Activated CD8-positive, alpha-beta memory T cell treated with anti-CD3 and anti-CD28 coated beads, Interleukin-2, amount 50 U/mL, for 1 hour (primary cell): ENCODE measurements around the gene KRT23.

ENCODE experiments used
- DNase-seq: peaks from one replicate; pipeline ENCODE4 v3.0.0-alpha.2; 2020; ENCODE audit errors: extremely low read depth

Gene KRT23

GRCh38 chr17:40937384-40937819 is at the start of gene KRT23:
TSS of gene KRT23 (minus strand) at chr17:40937646. CDS start at chr17:40936603, 1,043 bp downstream.
- no peak for DNase-seq

GRCh38 chr17:40986920-40987319 is 49.5 kb upstream of the KRT23 start:
- no peak for DNase-seq

DNA sequence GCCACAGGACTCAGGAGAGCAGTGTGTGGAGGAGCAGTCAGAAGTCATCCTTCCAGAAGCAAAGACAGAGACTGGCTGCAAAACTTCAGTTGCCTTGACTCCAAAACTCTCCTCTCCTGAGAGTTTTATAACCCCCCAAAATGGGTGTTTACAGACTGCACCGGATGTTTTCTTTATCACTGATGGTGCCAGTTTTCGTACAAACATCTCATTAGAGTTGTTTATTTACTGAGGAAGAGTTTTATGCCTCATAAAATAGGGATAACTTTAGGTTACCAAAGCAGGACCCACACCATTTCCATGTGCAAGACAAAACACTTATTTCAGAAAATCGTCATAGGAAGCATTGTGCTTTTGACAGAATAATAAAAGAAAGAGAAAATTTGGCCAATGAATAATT is 46.8 kb upstream of the KRT23 start, which contains the start of gene KRT40:
Gene KRT40, minus strand, starts transcription at position 101 of the 400 bp plus-strand sequence. Its CDS starts 53 bp downstream, at position 48.
- no peak for DNase-seq

- DNase-seq = no peak
These were observed 43.7 kb upstream of the KRT23 start for GRCh38 chr17:40981115-40981514.

DNA sequence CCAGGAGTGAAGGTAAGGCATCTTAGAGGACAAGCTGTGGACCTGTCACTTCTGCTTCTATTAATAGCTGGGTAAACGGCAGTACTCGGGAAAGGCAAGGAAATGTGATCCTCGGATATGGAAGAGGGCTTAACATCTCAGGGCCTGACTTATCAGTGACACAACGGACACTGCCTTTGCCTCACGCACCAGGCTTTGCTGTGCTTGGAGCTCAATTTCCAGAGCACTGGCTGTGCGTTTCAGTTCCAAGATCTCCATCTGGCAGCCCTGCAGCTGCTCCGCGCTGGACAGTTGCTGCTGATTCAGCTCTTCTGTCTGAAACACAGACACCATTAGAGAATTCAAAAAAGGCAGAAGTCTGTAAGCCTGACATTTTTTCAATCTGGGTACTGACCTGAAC is 43.1 kb upstream of the KRT23 start:
- no peak for DNase-seq

DNA sequence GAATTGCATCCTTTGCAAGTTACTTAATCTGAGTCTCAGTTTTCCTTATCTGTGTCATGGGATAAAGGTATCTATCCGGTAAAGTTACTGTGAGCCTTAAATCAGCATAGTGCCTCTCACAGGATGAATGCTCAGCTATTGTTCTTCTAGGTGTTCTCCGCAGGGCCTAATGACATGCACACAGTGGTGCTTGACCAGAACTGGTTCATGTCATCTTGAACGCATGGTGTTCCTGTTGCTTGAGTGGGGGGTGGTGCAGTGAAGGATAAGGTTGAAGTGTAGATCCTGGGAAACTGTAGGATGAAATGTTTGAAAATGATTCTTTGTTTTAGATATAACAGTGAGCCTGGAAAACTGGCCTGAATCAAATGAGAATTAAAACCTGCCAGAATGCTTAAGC is 42.7 kb upstream of the KRT23 start:
- DNase-seq = no peak

DNA sequence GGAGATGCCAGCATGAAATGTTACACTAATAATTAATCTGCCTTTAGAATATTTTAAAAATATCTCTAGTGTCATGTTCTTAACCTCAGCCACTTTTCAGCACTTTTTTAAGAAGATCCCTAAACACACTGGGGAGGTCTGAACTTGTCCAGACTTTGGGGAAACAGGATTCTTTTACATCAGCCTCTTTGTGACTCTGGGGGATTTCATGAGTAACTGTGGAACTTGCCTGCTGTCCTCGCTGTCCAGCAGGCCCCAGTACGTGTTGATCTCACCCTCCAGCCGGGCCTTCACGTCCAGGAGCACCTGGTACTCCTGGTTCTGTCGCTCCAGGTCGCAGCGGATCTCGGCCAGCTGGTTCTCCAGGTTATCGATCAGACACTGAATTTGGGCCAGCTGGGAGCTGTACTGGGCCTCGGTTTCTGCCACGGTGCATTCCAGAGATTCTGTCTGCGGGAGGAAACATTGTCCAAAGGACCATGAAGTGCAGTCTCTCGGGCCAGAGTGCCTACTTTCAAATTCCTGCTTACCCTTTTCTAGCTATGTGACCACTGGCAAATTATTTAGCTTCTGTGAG is 41.2 kb upstream of the KRT23 start:
- no peak for DNase-seq

GRCh38 chr17:40975516-40975915 is 38.1 kb upstream of the KRT23 start:
- no peak for DNase-seq

- DNase-seq = no peak
These were observed 36.9 kb upstream of the KRT23 start for GRCh38 chr17:40974366-40974765.

GRCh38 chr17:40967582-40967981 is 30.1 kb upstream of the KRT23 start:
- DNase-seq = no peak

- DNase-seq = no peak
These were observed 29.4 kb upstream of the KRT23 start, which contains the start of gene KRT39 for GRCh38 chr17:40966848-40967247. TSS of gene KRT39 (minus strand) at chr17:40966948. CDS start at chr17:40966856, 92 bp downstream.

GRCh38 chr17:40963838-40964237 is 26.4 kb upstream of the KRT23 start:
- DNase-seq = no peak

DNA sequence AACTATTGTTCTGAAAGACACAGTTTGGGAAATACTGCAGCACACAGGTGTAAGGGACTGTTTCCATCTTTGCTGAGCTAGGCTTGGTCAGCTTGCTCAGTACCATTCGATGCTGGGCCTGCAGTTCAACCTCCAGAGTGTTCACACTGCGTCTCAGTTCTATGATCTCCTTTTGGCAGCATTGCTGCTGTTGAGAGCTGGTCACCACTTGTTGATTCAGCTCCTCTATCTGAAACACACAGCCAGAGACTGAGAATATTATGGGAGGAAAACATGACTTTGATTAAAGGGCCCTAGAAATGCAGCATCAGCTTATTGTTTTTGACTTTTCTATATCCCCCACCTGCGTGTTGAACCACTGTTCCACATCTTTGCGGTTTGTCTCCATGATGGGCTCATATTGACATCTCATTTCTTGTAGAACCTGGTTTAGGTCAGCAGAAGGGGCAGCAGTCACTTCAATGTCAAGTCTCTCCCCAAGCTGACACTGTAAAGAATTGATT is 24.7 kb upstream of the KRT23 start:
- DNase-seq = no peak

GRCh38 chr17:40961591-40961990 is 24.1 kb upstream of the KRT23 start:
- DNase-seq = no peak

- no peak for DNase-seq
These were observed 22.7 kb upstream of the KRT23 start for GRCh38 chr17:40960144-40960543.

GRCh38 chr17:40958086-40958953 is 20.9 kb upstream of the KRT23 start:
- DNase-seq = no peak

GRCh38 chr17:40956401-40957254 is 19.2 kb upstream of the KRT23 start:
- DNase-seq = no peak

GRCh38 chr17:40953881-40954280 is 16.4 kb upstream of the KRT23 start:
- DNase-seq = no peak

- DNase-seq = no peak
These were observed 15.2 kb upstream of the KRT23 start for GRCh38 chr17:40952661-40953060.

DNA sequence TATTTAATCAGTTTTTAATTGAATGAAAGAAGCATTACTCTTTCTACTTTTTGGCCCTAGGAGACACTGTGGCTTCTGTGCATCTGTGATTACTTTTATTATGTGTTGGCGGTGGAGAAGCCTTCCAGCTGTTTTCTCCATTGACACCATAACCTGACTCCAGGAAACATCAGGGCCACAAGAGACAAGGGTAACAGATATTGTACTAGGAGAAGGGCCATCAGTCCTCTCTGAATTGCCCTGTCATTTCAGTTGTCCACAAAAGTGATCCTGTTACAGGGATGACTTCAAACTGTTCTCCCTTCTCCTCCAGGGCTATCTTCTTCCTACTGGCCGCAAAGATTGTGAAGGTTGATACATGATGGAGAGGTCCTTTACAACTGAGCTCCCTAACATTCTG is 14.7 kb upstream of the KRT23 start:
- no peak for DNase-seq

- DNase-seq = no peak
These were observed 13.7 kb upstream of the KRT23 start for GRCh38 chr17:40951011-40951622.
